Measurements from ENCODE around the gene CYBA. TPM values are rescaled to one million over a fixed set of nuclear protein-coding genes. Genes with fewer than 3 reads are reported as not detected.

CYBA gene
- total and polyA plus RNA-seq, 9 of the 15 experiments (the other 6 are each of a cell fraction or from before 2014, with no cell fraction given) = 0.34 to 683 (median 93.0) TPM

- no peak overlapping the region for H2AFZ ChIP-seq (ENCODE audit: low read depth, low read length)
- in situ Hi-C loops (cut with MboI) = no loop called here
- no peaks in the 10 kb centered on the region for H3K27me3 ChIP-seq (ENCODE audit: control insufficient read depth in 2 of 2, insufficient read depth in 2 of 2, low read length in 2 of 2)
- H3K4me2 ChIP-seq (ENCODE audit: insufficient read depth, low read length) = no peak overlapping the region
- peaks cover 37% of the 10 kb centered on the region for H3K79me2 ChIP-seq (ENCODE audit: control insufficient read depth, insufficient read depth, low read length)
- peaks cover 9% of the 10 kb centered on the region; the same call in 1 of the 2 replicates for H4K20me1 ChIP-seq (replicated peaks; ENCODE audit: control insufficient read depth, insufficient read depth, low read length)
- intact Hi-C loops (cut with micrococcal nuclease) = no loop called here
- BruUV-seq (replicated peaks) = no TSS peak
- no peaks in the 10 kb centered on the region for H3K9me1 ChIP-seq (ENCODE audit: control insufficient read depth, insufficient read depth, low read length)
- TF ChIP-seq GATA2 (CRISPR knock-in tag; IDR thresholded peaks at IDR 0.05) (no peak), ARID2 (IDR thresholded peaks at IDR 0.05) (no peak), FOXO4 (CRISPR knock-in tag; IDR thresholded peaks at IDR 0.05) (no peak), TRIM24 (IDR thresholded peaks at IDR 0.05) (no peak)
- TF ChIP-seq, protein P1, sequence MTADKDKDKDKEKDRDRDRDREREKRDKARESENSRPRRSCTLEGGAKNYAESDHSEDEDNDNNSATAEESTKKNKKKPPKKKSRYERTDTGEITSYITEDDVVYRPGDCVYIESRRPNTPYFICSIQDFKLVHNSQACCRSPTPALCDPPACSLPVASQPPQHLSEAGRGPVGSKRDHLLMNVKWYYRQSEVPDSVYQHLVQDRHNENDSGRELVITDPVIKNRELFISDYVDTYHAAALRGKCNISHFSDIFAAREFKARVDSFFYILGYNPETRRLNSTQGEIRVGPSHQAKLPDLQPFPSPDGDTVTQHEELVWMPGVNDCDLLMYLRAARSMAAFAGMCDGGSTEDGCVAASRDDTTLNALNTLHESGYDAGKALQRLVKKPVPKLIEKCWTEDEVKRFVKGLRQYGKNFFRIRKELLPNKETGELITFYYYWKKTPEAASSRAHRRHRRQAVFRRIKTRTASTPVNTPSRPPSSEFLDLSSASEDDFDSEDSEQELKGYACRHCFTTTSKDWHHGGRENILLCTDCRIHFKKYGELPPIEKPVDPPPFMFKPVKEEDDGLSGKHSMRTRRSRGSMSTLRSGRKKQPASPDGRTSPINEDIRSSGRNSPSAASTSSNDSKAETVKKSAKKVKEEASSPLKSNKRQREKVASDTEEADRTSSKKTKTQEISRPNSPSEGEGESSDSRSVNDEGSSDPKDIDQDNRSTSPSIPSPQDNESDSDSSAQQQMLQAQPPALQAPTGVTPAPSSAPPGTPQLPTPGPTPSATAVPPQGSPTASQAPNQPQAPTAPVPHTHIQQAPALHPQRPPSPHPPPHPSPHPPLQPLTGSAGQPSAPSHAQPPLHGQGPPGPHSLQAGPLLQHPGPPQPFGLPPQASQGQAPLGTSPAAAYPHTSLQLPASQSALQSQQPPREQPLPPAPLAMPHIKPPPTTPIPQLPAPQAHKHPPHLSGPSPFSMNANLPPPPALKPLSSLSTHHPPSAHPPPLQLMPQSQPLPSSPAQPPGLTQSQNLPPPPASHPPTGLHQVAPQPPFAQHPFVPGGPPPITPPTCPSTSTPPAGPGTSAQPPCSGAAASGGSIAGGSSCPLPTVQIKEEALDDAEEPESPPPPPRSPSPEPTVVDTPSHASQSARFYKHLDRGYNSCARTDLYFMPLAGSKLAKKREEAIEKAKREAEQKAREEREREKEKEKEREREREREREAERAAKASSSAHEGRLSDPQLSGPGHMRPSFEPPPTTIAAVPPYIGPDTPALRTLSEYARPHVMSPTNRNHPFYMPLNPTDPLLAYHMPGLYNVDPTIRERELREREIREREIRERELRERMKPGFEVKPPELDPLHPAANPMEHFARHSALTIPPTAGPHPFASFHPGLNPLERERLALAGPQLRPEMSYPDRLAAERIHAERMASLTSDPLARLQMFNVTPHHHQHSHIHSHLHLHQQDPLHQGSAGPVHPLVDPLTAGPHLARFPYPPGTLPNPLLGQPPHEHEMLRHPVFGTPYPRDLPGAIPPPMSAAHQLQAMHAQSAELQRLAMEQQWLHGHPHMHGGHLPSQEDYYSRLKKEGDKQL (CRISPR knock-in tag; IDR thresholded peaks at IDR 0.05; ENCODE audit: borderline replicate concordance) = 0 out of 2 replicates have a peak, but pooled peaks have one; percentile 33
- no peak overlapping the region for H3K4me3 ChIP-seq
- peaks cover 11 to 91% of the 10 kb centered on the region in 2 experiments; a peak in 4 of 5 replicates for H3K4me1 ChIP-seq (replicated peaks in 1 of 2; ENCODE audit: control insufficient read depth in 2 of 2, insufficient read depth in 2 of 2, low read length in 2 of 2)
- ATAC-seq = no peak
- H3K9me3 ChIP-seq (replicated peaks; ENCODE audit: control insufficient read depth, insufficient read depth, low read depth, low read length) = no peaks in the 10 kb centered on the region
- no peak for FAIRE-seq
- ChIA-PET POLR2A (interaction anchor here (0.6 to 1.1 kb wide), 2 partner anchors 9 to 829 kb away, joined by 3 to 4 read pairs; no protein-coding TSS in a partner anchor), CTCF (ENCODE audit: low intra/inter-chr PET ratio) (no interaction called here)
- DNase-seq (ENCODE audit: extremely low read depth in 1 of 4, low spot score in 3 of 4) = no peak
- 83% methylated on average over 7 of the region's 8 CpGs for WGBS (ENCODE audit: insufficient coverage, low coverage, missing lambda C conversion rate)
- no peak overlapping the region; a peak in 1 of 4 replicates for H3K9ac ChIP-seq (ENCODE audit: insufficient read depth in 1 of 2, low read depth in 2 of 2, low read length in 2 of 2)
- peaks cover 75% of the 10 kb centered on the region; the same call in 2 of the 3 replicates for H3K36me3 ChIP-seq (ENCODE audit: control insufficient read depth, insufficient read depth, low read length)
- no peak overlapping the region for H3K27ac ChIP-seq (ENCODE audit: extremely low read depth, low read depth, low read length)
These were observed 1.9 kb upstream of the CYBA start for GRCh38 chr16:88652762-88653063.
